ENCODE measurements around the gene POU3F1. TPM values are rescaled to one million over a fixed set of nuclear protein-coding genes. Genes with fewer than 3 reads are reported as not detected.
A peak's percentile ranks its signal among the peaks of the same experiment; 100 is the strongest.

POU3F1 gene
- total RNA-seq, 2 donors from 2014 or later = not detected

GRCh38 chr1:38014171-38014570 is 32.4 kb downstream of the POU3F1 start:
- Histone ChIP-seq H3K4me3 (no peak overlapping the region), H3K36me3 (peaks cover 32% of the 10 kb centered on the region), H3K27me3 (no peaks in the 10 kb centered on the region), H3K27ac (peak overlapping the region in 1 of 2 donors; percentile 92), H3K9me3 (no peaks in the 10 kb centered on the region), H3K4me1 (peaks cover 0 to 40% of the 10 kb centered on the region in 2 donors)
- DNase-seq (ENCODE audit: low spot score) = no peak
- TF ChIP-seq CTCF (IDR thresholded peaks at IDR 0.05) = no peak

- DNase-seq (ENCODE audit: low spot score) = no peak
- Histone ChIP-seq H3K9me3 (no peaks in the 10 kb centered on the region), H3K27me3 (no peaks in the 10 kb centered on the region), H3K4me1 (peaks cover 0 to 40% of the 10 kb centered on the region in 2 donors), H3K4me3 (peak overlapping the region; percentile 86 to 91), H3K36me3 (peaks cover 23% of the 10 kb centered on the region), H3K27ac (peak overlapping the region; percentile 92)
- TF ChIP-seq CTCF (IDR thresholded peaks at IDR 0.05) = no peak
These were observed 33.4 kb downstream of the POU3F1 start for GRCh38 chr1:38013227-38013622.

GRCh38 chr1:38012363-38013226 is 34.0 kb downstream of the POU3F1 start, which contains the start of gene UTP11:
Gene UTP11, plus strand, starts transcription at chr1:38012734. Its CDS starts 69 bp downstream, at chr1:38012803.
- peak; percentile 99 for DNase-seq (ENCODE audit: low spot score)
- Histone ChIP-seq H3K4me3 (peak within 1 kb of the TSS; percentile 86 to 91), H3K36me3 (peaks cover 16% of the 10 kb centered on the region), H3K27me3 (no peaks in the 10 kb centered on the region), H3K9me3 (no peaks in the 10 kb centered on the region), H3K27ac (peak within 1 kb of the TSS; percentile 92), H3K4me1 (peaks cover 0 to 40% of the 10 kb centered on the region in 2 donors)
- no peak for TF ChIP-seq CTCF (IDR thresholded peaks at IDR 0.05)

- H3K27ac ChIP-seq = no peak overlapping the region
- no peaks in the 10 kb centered on the region for H3K9me3 ChIP-seq
- DNase-seq (ENCODE audit: low spot score) = no peak
- no peak overlapping the region for H3K4me3 ChIP-seq
- no peaks in the 10 kb centered on the region for H3K27me3 ChIP-seq
- H3K4me1 ChIP-seq = peaks cover 0 to 30% of the 10 kb centered on the region in 2 donors
- H3K36me3 ChIP-seq = peaks cover 6% of the 10 kb centered on the region
- no peak for TF ChIP-seq CTCF (IDR thresholded peaks at IDR 0.05)
These were observed 36.8 kb downstream of the POU3F1 start for GRCh38 chr1:38009841-38010180.

GRCh38 chr1:38009088-38009840 is 37.3 kb downstream of the POU3F1 start:
- no peak overlapping the region for H3K4me3 ChIP-seq
- no peak overlapping the region for H3K27ac ChIP-seq
- H3K27me3 ChIP-seq = no peaks in the 10 kb centered on the region
- no peak for DNase-seq (ENCODE audit: low spot score)
- H3K9me3 ChIP-seq = no peaks in the 10 kb centered on the region
- H3K36me3 ChIP-seq = peaks cover 2% of the 10 kb centered on the region
- peaks cover 0 to 28% of the 10 kb centered on the region in 2 donors for H3K4me1 ChIP-seq
- no peak for TF ChIP-seq CTCF (IDR thresholded peaks at IDR 0.05)
